ENCODE data around the gene FHOD3. TPM values are rescaled to one million over a fixed set of nuclear protein-coding genes. Genes with fewer than 3 reads are reported as not detected.

Gene FHOD3
- total and polyA plus RNA-seq, 2 donors (not counting 1 experiment from before 2014, with no cell fraction given), result not detected

GRCh38 chr18:36412778-36413177, 115.3 kb downstream of the FHOD3 start:
- no peaks in the 10 kb centered on the region for H3K36me3 ChIP-seq (replicated peaks in 1 of 2; ENCODE audit: control extremely low read depth in 1 of 2, control insufficient read depth in 1 of 2, extremely low read depth in 1 of 2, insufficient read depth in 2 of 2, low read length in 1 of 2)
- POLR2A ChIA-PET, result no interaction called here
- TF ChIP-seq EZH2 (IDR thresholded peaks at IDR 0.05; ENCODE audit: borderline replicate concordance, insufficient read depth, low read depth, low read length, poor library complexity, severe bottlenecking) (no peak), CTCF (IDR thresholded peaks at IDR 0.05) (no peak)
- H3K4me3 ChIP-seq (ENCODE audit: control extremely low read depth in 1 of 5, extremely low read depth in 1 of 5, insufficient read depth in 1 of 5, low read depth in 2 of 5, low read length in 4 of 5), result no peak overlapping the region
- WGBS (ENCODE audit: insufficient coverage), result no CpG with 5 or more reads among the region's 1 CpG
- H3K27me3 ChIP-seq (replicated peaks in 1 of 4; ENCODE audit: control extremely low read depth in 1 of 4, control insufficient read depth in 3 of 4, insufficient read depth in 4 of 4, low read length in 3 of 4), result no peaks in the 10 kb centered on the region
- DNase-seq (no peak), ATAC-seq (ENCODE audit: low read depth) (no peak)
- no peak overlapping the region for H3K27ac Mint-ChIP-seq
- H3K9ac ChIP-seq (ENCODE audit: low read length), result no peak overlapping the region
- intact Hi-C loops (cut with micrococcal nuclease), result no loop called here
- H3K9me3 Mint-ChIP-seq (ENCODE audit: insufficient read depth), result no peaks in the 10 kb centered on the region
- peaks cover 7% of the 10 kb centered on the region for H3K27me3 Mint-ChIP-seq
- H3K4me1 Mint-ChIP-seq, result no peaks in the 10 kb centered on the region
- H3K4me1 ChIP-seq (ENCODE audit: control insufficient read depth in 2 of 2, insufficient read depth in 2 of 2, low read length in 2 of 2), result no peaks in the 10 kb centered on the region
- no peak overlapping the region for H2AFZ ChIP-seq (ENCODE audit: insufficient read depth, low read depth, low read length, poor library complexity, severe bottlenecking)
- no peaks in the 10 kb centered on the region for H3K9me3 ChIP-seq (ENCODE audit: control extremely low read depth in 1 of 3, control insufficient read depth in 2 of 3, insufficient read depth in 1 of 3, low read length in 2 of 3)
- no peaks in the 10 kb centered on the region for H4K20me1 ChIP-seq (ENCODE audit: control insufficient read depth, insufficient read depth, low read length, poor library complexity, severe bottlenecking)
- H3K4me2 ChIP-seq (replicated peaks; ENCODE audit: low read depth, low read length, poor library complexity, severe bottlenecking), result no peak overlapping the region
- no peak overlapping the region for H3K27ac ChIP-seq (ENCODE audit: low read length in 2 of 2)
- CTCF ChIA-PET, result no interaction called here
- no peak overlapping the region for H3K4me3 Mint-ChIP-seq
- H3K79me2 ChIP-seq (ENCODE audit: control insufficient read depth, insufficient read depth, low read length), result no peaks in the 10 kb centered on the region

- TF ChIP-seq EZH2 (IDR thresholded peaks at IDR 0.05; ENCODE audit: borderline replicate concordance, insufficient read depth, low read depth, low read length, poor library complexity, severe bottlenecking) (no peak), CTCF (IDR thresholded peaks at IDR 0.05) (no peak)
- H3K27me3 Mint-ChIP-seq, result peaks cover 12% of the 10 kb centered on the region
- H3K27ac Mint-ChIP-seq, result no peak overlapping the region
- intact Hi-C loops (cut with micrococcal nuclease), result no loop called here
- ChIA-PET POLR2A (no interaction called here), CTCF (no interaction called here)
- no peaks in the 10 kb centered on the region for H3K4me1 ChIP-seq (ENCODE audit: control insufficient read depth in 2 of 2, insufficient read depth in 2 of 2, low read length in 2 of 2)
- H3K4me1 Mint-ChIP-seq, result no peaks in the 10 kb centered on the region
- no peak overlapping the region for H3K4me2 ChIP-seq (replicated peaks; ENCODE audit: low read depth, low read length, poor library complexity, severe bottlenecking)
- no peaks in the 10 kb centered on the region for H3K9me3 Mint-ChIP-seq (ENCODE audit: insufficient read depth)
- no CpG with 5 or more reads among the region's 1 CpG for WGBS (ENCODE audit: insufficient coverage)
- no peaks in the 10 kb centered on the region for H4K20me1 ChIP-seq (ENCODE audit: control insufficient read depth, insufficient read depth, low read length, poor library complexity, severe bottlenecking)
- no peak overlapping the region for H2AFZ ChIP-seq (ENCODE audit: insufficient read depth, low read depth, low read length, poor library complexity, severe bottlenecking)
- no peak overlapping the region for H3K27ac ChIP-seq (ENCODE audit: low read length in 2 of 2)
- H3K79me2 ChIP-seq (ENCODE audit: control insufficient read depth, insufficient read depth, low read length), result no peaks in the 10 kb centered on the region
- ATAC-seq (ENCODE audit: low read depth), result no peak
- H3K4me3 Mint-ChIP-seq, result no peak overlapping the region
- H3K9ac ChIP-seq (ENCODE audit: low read length), result no peak overlapping the region
- DNase-seq, result no peak
- H3K27me3 ChIP-seq (replicated peaks in 1 of 4; ENCODE audit: control extremely low read depth in 1 of 4, control insufficient read depth in 3 of 4, insufficient read depth in 4 of 4, low read length in 3 of 4), result peaks cover 0 to 3% (median 0%) of the 10 kb centered on the region in 4 experiments
- no peak overlapping the region for H3K4me3 ChIP-seq (ENCODE audit: control extremely low read depth in 1 of 5, extremely low read depth in 1 of 5, insufficient read depth in 1 of 5, low read depth in 2 of 5, low read length in 4 of 5)
- H3K9me3 ChIP-seq (ENCODE audit: control extremely low read depth in 1 of 3, control insufficient read depth in 2 of 3, insufficient read depth in 1 of 3, low read length in 2 of 3), result no peaks in the 10 kb centered on the region
- H3K36me3 ChIP-seq (replicated peaks in 1 of 2; ENCODE audit: control extremely low read depth in 1 of 2, control insufficient read depth in 1 of 2, extremely low read depth in 1 of 2, insufficient read depth in 2 of 2, low read length in 1 of 2), result no peaks in the 10 kb centered on the region
These were observed 117.7 kb downstream of the FHOD3 start for GRCh38 chr18:36415171-36415570.

Data from B cell (primary cell).